Fibroblast of upper back skin (primary cell): ENCODE data around the gene BHLHE23.

Experiments used
- DNase-seq: peaks from one replicate; pipeline ENCODE4 v3.0.0-alpha.2; 2013

Gene BHLHE23

GRCh38 chr20:63024573-63025392 is 18.0 kb upstream of the BHLHE23 start:
- DNase-seq, result no peak

GRCh38 chr20:63023936-63024571 is 17.3 kb upstream of the BHLHE23 start:
- no peak for DNase-seq

DNA sequence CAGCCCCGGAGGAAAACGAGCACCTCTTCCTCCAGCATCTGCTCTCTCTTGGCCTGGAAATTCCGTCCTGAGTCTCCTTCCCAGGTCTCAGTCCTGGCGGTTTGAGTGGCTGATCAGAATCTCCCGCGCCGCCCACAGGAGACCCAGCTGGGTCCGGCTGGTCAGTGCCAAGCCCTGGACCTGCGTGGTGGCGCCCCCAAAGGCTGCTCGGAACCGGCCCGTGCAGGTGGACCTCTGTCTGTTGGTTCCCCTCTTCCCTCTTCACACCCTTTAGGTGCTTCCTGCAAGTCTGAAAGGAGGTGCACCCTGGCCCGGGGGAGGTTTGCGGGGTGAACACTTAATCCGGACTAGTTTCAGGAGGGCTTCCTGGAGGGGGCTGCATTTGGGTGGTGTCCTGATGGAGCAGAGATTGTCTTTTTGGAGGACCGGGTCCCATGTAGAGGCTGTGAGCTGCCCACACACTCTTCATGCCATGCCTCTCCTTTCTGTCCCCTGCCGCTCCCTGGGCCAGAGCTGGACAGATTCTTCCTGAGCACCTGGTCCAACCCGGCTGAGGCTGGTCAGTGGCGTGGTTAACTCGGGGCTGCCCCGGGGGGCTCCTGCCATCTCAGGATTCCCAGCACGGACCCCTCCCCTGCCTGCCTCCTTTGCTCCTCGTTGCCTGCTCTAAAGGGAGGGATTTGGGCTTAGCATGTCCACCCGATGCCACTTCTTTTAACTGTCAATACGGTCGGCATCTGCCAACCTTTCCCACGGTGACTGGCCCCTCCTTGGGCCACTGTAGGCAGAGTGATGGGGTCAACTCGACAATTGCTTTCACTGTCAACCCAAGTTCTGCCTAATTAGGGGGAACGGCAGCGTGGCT is 16.5 kb upstream of the BHLHE23 start:
- no peak for DNase-seq

- no peak for DNase-seq
These were observed 15.7 kb upstream of the BHLHE23 start for GRCh38 chr20:63022501-63022900.

DNA sequence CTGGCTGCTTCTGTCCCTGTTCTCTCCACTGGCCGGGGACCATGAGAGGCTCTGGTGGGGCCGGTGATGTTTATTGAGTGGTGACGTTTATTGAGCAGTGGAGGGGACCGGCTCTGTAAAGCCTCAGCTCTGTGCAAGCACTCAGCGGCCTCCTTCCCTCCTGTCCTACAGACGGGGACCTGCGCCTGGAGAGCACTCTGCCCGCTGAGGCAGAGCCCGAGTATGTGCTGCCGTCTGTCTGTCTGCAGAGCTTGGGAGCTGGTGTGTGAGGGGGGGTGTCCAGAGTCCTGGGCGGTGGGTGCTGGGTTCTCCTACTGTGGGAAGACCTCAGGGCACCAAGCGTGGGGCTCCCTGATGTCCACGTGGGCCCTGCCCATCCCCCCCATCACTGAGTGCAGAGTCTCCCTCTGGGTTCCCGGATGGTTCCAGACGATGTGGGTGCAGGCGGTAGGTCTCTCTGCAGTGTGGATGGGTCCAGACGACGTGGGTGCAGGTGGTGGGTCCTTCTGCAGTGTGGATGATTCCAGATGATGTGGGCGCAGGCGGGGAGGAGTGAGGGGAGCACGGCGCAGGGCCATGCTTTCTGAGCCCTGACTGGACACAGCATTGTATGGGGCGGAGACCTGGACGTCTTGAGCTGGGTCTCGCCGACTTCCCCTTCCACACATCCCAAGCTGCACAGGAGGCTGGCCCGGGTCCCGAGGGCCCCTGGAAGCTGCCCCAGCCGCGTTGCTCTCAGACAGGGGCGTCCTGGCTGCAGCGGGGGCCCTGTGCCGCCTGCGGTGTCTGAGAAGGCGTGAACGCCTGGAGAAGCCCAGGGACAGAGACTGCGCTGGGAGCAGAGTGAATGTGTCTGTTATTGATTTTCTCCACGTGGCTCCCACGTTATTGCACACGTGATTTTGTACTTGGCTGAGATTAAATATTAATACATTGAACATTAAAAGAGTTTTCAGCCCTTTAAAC is 14.9 kb upstream of the BHLHE23 start:
- no peak for DNase-seq

DNA sequence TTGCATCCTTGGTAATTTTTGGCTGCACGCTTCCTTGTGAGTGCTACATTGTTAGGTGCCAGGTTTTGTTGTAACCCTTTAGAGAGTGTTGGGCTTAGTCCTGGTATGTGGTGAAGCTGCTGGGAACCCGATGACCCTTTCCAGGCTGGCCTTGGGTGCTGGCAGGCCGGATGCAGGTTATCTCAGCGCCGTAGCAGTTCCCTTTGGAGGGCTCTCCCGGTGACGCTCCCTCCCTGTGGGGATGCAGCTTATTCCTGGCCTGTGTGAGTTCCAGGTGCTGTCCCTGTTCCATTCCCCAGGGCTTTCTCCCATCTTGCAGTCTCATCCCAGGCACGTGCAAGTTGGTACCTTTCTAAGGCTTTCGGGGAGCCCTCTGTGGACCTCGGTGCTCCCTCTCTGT is 13.9 kb upstream of the BHLHE23 start:
- DNase-seq, result no peak

DNA sequence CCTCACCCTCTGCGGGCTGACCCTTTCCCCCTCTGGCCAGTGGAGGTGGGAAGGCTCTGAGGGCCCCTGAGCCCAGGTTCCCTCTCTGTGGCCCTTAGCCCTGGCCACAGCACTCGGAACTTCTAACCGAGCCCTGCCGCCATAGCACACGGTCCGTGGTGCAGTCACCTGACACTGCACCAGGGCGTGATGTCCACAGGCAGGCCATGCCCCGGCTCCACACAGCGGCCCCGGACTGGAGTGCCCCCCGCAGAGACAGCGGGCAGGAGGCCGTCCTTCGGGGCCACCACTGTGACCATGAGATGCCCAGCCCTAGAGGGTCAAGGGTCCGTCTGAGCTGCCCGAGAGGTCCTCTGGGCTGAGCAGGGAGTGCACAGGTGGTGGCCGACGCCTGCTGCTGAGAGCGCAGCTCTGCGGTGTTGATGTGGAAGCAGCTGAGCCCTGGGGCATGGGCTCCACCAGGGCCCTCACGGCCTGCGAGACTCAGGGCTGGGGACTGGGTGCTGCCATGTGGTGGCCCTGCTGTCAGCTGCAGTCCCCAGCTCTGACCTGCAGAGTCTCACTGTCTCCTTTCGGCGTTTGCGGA is 11.2 kb upstream of the BHLHE23 start:
- DNase-seq, result no peak

GRCh38 chr20:63017076-63017825 is 10.5 kb upstream of the BHLHE23 start:
- DNase-seq, result no peak

- no peak for DNase-seq
These were observed 9.8 kb upstream of the BHLHE23 start for GRCh38 chr20:63016514-63017075.

GRCh38 chr20:63015662-63016361 is 9.0 kb upstream of the BHLHE23 start:
- DNase-seq, result no peak

DNA sequence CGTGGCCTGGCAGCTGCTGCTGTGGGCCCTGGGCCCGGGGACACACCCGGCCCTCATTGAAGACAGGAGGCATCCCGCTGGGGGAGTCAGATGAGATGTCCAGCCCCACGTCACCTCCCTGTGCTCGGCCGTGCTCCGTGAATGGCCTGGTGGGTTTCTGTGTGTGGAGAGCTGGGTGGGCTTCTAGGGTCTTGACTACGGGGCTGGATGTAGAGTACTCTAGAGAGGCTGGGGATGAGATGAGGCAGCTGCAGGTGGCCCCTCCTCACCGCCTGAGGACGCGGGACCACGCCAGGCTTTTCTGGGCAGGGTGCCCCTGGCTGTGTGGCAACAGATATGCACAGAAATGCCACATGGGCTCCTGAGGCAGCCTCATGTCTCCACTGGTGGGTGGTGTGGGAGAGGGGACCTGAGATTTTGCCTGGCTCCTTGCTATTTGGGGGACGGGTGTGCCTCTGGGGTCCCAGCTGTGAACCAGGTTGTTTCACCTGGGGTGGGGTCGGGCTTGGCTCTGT is 8.4 kb upstream of the BHLHE23 start:
- DNase-seq, result no peak

DNA sequence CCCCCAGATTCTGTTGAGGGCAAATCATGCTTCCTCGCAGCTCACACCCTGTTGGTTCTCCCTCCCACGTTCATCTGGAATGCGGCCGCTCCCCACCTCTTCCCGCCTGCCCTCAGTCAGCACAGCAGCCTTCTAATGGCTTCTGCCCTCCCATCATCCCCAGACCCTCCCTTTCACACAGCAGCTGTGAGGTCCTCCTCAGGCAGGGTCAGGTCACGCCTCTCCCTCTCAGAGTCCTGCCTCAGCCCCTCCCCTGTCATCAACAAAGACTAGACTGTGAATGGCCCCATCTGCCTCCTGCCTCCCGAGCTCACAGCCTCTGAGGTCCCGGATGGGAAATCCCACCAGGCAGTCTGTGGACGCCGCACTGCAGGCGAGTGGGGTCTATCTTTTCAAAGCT is 7.9 kb upstream of the BHLHE23 start:
- peak; percentile 58 for DNase-seq

- DNase-seq, result no peak
These were observed 7.5 kb upstream of the BHLHE23 start for GRCh38 chr20:63014287-63014686.

GRCh38 chr20:63013207-63013606 is 6.4 kb upstream of the BHLHE23 start:
- no peak for DNase-seq

DNA sequence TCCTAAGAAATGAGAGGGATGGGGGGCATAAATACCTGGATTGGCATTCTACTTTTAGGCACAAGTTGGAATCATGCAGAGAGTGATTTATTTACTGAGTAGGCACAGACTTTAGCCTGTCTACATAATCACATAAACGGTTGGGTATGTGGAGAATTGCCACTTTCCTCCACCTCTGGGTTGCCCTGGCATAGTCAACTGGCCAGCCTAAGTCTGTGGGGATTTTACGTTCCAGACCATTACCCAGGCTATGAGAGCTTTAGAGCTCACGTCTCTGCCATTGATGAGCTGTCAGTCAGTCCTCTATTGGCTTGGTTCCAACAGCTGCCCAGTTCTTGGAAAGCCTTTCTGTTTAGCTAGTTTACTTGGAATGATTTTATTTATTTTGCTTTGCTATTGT is 5.0 kb upstream of the BHLHE23 start:
- DNase-seq, result no peak

DNA sequence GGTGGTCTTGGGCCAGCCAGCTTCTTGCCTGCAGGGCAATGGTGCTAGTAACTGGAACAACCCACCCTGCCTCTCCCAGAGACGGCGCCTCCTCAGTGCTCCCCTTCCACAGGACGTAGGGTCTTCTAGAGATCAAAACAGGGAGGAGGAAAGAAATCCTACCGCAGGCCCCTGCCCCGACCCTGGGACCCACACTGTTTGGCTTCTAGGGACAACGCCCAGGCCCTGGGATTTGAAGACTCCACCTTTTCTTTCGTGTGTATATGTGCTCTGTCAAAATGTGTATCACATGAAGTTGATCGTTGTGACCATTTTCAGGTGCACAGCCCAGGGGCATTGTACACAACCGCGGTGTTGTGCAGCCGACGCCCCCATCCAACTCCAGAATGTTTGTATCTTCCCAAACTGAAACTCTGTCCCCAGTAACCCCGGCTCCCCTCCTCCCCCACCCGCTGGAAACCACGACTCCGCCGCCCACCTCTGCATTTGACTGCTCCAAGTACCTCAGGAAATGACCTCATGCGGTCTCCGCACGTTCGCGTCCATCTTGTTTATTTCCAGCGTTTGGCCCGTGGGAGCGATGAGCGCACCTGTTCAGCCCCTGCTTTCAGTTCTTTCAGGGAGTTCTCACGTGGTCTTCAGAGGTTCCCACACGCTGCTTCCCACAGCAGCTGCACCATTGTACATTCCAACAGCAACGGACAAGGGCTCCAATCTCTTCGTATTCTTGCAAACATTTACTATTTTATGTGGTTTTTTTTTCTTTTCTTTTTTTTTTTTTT is 3.4 kb upstream of the BHLHE23 start:
- no peak for DNase-seq

DNA sequence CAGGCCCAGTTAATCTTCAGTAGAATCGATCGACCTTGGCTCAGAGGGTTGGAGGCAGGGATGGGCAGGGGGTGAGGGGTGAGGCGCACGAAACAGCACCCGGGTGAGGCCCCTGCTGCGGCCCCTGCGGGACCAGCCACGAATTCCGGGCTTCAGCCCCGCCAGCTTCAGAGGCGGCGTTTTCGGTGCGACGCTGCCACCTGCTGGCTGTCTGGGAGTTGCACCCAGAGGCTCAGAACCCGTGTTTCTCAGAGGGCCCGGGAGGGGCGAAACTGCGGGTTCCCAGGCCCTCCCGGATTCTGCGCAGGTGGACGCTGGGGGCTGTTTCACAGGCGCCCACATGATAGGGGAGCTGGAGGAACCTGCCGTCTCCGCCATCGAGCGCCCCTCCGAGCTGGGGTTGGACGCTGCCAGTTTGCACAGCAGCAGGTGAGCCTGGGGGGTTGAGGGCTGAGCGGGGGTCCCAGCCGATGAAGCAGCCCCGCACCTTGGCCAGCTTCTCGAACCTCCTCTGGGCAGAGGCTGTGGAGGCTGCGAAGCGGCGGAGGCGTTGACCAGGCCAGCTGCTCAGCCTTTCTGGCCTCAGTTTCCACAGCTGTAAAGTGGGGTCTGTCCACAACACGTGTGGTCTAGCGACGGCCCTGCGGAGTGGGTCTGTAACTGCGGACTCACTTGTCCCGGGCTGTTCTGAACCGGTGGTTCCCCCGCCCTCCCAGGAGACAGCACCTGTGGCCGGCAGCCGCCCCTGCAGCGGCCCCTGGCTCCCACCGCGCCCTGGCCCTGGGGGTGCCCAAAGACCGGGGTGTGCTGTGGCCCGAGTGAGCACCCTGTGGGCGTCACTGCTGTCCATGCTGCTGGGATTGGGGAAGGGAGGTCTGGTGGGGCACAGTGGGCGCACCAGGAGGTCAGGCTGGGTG is 2.5 kb upstream of the BHLHE23 start:
- peak; percentile 49 for DNase-seq

DNA sequence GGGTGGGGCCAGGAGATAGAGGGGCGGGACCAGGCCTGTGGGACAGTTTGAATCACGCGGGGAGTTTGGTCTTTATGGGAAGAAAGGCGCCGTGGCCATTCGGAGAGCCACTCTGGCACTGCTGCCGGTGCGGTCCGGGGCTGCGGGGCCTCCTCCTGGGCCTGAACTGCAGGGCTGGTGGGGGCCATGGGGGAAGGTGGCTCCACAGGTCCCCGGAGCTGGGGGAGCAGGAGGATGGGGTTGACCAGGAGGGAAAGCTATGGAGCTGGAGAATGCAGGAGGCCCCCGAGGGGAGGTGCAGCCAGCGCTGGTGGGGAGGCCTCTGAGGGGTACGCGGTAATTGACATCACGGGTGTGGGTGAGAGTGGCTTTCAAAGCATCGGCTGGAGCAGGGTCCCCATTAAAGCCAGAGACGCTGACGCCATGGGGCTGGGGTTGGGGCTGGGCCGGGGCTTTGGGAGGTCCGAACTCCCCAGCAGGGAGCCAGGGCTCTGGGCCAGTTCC is 1.8 kb upstream of the BHLHE23 start:
- DNase-seq, result no peak
